Measurements from ENCODE around the gene CARD19. TPM values are rescaled to one million over a fixed set of nuclear protein-coding genes. Genes with fewer than 3 reads are reported as not detected.
"Not testable (repeated sequence)": the region's sequence is repeated elsewhere in the genome, so short reads cannot be mapped to it uniquely, and the experiment has no call there.

The CARD19 gene
- total RNA-seq, 1 donor from 2014 or later, result 95.7 TPM

DNA sequence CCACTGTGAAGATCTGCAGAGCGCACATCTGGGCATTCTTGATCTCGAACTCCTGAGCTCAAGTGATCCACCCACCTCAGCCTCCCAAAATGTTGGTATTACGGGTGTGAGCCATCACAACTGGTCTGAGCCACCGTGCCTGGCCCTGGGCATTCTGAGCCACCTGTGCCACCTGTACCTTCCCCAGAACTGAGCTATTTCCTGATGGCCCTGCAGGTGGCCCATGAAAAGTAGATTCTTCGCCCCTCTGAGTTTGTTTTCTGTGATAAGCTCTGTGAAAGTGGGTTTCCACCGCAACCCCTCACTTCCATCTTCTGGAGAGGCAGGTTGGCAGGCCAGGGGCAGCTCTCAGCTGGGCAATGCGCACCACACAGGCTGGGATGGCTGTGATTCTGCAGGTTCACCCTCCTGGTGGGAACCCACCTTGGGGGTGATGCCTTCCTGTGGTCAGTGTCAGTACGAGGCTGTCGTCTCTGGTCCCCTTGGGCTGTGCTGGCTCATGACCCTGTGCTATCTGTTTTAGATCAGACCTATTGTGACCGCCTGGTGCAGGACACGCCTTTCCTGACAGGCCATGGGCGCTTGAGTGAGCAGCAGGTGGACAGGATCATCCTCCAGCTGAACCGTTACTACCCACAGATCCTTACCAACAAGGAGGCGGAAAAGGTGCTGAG is 11.3 kb downstream of the CARD19 start:
- DNase-seq (ENCODE audit: low read depth, low spot score), result no peak

DNA sequence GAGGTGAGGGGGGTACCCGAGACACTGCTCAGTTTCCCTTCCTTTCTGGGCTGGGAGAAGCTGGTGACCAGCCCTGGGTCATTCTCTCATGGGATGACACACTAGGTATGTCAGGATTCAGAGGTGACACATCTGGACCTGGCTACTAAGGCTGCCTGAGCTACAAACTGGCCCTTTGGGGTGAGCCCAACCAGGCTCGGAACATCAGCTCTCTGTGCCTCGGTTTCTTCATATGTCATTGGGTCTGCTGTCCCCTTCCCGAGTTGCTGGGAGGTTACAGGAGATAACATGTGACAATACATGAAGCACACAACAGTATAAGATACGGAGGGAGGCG is 11.8 kb downstream of the CARD19 start:
- no peak for DNase-seq (ENCODE audit: low read depth, low spot score)

DNA sequence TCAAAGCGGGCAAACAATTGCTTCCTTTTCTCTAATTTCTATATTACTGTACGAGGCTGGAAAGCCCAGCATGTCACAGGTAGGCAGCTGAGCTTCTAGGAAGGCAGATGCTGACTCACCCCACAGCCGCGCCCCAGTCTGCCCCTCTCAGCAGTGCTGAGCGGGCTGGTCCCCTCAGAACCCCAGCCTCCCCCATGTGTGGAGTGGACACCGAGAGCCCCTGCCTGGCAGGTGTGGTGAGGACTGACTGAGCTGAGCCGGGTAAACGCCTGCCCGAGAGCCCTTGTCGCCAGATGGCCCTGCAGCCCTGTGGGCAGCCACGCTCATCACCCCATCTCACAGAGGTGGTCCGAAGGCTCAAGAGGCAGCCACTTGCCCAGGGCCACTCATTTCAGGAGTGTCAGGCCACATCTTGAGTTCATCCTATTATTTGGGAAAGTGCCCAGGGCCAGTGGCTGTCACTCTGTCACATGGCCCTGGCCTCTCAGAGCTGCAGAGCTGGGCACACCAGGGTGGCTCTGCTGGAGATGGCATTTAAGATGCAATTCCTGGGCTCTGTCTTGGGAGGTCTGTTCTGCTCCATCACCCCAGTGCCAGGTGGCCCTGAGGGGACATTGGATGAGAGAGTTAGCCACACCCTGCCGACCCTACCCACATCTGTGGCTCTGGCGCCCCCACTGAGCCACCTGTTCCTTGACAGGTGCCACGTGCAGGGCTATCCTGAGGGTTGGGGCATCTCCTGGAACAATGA is 12.4 kb downstream of the CARD19 start:
- no peak for DNase-seq (ENCODE audit: low read depth, low spot score)

DNA sequence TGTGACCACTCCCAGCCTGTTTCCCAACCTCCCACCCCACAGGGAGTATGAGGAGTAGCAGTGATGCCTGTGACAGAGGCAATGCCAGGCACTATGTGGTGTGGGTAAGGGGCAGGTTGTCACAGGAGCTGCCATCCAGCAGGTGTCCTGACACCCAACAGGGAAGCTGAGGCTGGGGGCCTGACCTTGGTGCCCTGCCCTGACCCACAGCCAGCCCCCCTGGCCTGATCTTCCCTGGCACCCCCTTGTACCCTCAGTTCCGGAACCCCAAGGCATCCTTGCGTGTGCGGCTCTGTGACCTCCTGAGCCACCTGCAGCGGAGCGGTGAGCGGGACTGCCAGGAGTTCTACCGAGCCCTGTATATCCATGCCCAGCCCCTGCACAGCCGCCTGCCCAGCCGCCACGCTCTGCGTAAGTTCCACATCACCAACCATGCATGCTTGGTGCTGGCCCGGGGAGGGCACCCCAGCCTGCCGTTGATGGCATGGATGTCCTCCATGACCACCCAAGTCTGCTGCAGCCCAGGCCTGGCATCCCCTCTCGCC is 14.4 kb downstream of the CARD19 start:
- DNase-seq (ENCODE audit: low read depth, low spot score), result no peak

DNA sequence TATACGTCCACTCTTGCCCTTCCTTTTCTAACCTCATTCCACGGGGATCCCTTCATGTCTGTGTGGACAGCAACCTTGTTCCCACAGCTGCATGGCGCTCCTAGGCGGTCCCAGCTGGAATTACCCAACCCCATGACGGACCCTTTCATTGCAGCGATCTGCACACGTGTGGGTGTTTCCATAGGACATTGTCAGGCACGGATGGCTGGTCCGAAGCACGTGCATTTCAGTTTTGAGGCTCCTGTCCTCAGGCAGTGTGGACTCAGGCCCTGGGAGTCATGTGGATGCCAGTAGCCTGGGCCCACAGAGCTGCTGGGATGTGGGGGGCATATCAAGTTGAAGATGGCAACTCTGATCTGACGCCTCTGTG is 15.0 kb downstream of the CARD19 start:
- no peak for DNase-seq (ENCODE audit: low read depth, low spot score)

DNA sequence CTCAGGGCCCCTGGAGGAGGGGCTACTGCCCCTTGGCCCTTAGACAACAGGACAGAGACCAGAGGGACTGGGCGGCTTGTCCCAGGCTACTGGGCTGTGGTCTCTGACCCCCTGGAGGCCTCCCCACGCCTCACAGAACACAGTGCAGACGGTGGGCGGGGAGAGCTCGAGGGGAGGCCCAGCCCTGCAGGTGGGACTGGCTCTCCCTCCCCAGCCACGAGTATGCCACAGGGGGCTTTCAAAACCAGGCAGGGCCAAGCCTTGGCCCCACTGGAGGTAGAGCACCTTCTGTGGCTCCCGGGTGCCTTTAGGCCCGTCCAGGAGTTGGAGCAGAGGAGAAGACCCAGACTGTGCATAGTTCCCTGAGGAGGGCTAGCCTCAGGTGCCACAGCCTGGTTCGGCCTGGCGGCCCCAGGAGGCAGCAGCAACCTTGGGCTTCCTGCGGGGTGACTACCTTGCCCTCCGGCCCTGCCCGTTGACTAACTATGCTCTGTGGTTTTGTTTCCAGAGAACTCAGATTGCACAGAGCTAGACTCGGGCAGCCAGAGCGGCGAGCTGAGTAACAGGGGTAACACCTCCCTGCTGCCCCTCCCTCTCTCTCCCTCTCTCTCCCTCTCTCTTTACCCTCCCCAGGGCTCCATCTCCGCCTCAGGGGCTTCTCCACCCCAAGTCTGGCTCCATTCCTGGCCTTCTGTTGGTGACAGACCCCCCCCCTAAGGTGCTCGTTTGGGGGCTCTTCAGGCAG is 15.5 kb downstream of the CARD19 start:
- DNase-seq (ENCODE audit: low read depth, low spot score), result no peak

DNA sequence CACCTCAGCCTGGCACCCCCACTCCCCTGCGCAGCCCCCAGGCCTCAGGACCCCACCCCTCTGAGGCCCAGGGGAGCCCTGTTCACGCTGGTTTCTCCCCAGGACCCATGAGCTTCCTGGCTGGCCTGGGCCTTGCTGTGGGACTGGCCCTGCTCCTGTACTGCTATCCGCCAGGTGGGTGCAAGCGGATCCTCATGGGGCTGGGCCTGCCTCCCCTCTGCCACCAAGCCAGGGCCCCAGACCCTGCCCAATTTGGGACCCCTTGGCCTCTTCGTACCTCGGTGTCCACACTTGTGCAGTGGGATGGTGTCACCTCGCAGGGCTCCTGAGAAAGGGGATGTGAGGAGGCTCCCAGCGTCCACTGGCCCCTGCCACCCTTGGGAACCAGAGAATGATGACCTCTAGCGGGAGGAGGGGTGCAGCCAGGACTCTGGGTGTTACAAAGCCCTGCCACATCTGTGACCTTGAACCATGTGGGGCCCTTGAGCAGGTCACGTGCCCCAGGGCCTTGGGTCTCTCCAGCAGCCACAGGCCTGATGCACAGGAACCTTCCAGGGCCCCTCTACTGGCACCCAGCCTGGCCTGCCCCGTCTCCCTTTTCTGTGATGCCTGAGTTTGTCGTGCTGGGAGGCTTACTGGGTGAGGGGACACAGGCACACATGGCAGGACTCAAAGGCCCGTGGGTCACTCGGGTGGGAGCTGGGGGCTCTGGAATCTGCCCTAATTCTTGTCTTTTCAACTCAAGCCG is 16.3 kb downstream of the CARD19 start:
- no peak for DNase-seq (ENCODE audit: low read depth, low spot score)

DNA sequence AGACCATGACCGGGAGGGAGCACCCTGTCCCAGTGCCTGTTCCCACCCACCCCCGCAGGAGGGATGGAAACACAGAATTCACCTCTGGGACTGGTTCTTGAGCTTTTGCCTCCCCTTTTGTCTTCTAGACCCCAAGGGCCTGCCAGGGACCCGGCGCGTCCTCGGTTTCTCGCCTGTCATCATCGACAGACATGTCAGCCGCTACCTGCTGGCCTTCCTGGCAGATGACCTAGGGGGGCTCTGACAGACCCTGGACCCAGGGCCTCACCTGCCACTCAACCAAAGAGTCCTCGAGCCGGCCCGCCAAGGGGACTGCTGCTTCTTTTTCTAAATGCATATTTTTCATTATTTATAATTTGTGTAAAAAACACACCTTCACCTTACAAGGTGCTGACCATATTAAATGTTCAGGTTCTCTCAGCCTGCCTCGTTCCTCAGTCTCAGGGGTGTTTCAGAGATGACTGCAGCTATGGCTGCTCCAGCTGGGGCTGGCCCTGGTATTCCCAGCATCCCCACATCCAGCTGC is 16.9 kb downstream of the CARD19 start:
- no peak for DNase-seq (ENCODE audit: low read depth, low spot score)

DNA sequence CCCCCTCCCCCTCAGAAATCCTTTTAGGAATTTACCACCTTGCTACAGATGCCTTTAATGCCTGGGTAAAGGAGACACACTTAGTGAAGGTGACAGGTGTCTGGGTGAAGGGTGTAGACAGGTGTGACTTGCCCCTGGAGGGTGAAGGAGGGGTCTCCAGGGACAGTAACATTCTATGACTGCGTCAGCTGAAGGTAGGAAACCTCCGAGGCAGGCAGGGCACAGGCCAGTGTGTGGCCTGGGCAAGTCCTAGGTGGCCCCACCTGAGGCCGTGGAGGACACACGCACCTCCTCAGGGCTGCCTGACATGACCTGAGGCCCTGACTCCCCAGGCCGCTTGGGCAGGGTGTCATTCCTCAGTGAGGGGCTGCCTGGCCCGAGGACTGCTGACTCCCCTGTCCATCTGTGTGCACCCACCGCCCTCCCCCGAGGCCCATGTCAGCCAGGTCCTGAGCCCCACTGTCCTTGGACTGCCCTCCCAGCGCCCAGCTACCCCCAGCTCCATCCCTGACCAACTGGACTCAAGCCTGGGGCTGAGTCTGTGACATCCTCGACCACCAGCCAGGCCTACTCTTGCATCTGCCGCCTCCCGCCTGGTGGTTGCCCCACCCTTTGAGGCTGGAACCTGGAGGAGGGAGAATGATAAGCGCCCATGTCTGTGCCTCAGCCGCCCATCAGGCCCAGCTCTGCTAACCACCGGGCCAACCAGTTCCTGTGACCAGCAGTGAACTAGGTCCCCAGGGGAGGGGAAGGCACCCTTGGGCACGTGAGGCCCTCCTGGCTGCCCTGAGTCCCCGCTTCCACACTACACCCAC is 18.4 kb downstream of the CARD19 start:
- DNase-seq (ENCODE audit: low read depth, low spot score), result no peak

DNA sequence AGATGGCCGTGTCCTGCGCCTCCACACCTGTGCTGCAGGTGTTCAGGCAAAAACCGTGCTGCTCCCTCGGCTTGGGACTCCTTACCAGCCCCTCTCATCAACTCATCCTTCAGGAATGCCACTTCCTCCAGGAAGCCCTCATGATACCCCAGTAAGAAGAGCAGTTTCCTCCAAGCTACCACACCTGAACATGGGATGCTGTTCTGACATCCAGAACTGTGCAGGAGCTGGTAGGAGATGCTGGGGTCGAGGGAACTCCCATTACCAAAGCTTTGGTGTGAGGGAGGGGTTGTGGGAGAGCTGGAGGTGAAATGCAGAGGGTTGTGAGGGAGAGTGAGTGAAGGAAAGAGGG is 18.9 kb downstream of the CARD19 start:
- no peak for DNase-seq (ENCODE audit: low read depth, low spot score)

DNA sequence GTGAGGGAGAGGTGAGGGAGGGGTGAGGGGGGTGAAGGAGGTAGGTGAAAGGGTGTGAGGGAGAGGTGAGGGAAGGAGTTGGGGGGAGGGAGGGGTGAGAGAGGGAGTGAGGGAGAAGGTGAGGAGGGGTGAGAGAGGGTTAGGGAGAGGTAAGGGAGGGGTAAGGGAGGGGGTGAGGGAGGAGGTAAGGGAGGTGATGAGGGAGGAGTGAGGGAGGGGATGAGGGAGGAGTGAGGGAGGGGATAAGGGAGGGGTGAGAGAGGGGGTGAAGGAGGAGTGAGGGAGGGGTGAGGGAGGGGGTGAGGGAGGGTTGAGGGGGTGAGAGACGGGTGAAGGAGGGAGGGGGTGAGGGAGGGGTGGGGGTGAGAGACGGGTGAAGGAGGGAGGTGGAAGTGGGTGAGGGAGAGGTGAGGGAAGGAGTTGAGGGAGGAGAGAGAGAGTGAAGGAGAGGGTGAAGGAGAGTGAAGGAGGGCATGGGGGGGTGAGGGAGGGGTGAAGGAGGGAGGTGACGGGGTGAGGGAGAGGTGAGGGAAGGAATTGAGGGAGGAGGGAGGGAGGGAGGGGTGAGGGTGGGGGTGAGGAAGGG is 19.6 kb downstream of the CARD19 start:
- DNase-seq (ENCODE audit: low read depth, low spot score), result no peak

GRCh38 chr9:93116072-93116961 is 20.3 kb downstream of the CARD19 start:
- DNase-seq (ENCODE audit: low read depth, low spot score), result no peak

GRCh38 chr9:93117521-93117920 is 21.5 kb downstream of the CARD19 start:
- DNase-seq (ENCODE audit: low read depth, low spot score), result not testable (repeated sequence)

DNA sequence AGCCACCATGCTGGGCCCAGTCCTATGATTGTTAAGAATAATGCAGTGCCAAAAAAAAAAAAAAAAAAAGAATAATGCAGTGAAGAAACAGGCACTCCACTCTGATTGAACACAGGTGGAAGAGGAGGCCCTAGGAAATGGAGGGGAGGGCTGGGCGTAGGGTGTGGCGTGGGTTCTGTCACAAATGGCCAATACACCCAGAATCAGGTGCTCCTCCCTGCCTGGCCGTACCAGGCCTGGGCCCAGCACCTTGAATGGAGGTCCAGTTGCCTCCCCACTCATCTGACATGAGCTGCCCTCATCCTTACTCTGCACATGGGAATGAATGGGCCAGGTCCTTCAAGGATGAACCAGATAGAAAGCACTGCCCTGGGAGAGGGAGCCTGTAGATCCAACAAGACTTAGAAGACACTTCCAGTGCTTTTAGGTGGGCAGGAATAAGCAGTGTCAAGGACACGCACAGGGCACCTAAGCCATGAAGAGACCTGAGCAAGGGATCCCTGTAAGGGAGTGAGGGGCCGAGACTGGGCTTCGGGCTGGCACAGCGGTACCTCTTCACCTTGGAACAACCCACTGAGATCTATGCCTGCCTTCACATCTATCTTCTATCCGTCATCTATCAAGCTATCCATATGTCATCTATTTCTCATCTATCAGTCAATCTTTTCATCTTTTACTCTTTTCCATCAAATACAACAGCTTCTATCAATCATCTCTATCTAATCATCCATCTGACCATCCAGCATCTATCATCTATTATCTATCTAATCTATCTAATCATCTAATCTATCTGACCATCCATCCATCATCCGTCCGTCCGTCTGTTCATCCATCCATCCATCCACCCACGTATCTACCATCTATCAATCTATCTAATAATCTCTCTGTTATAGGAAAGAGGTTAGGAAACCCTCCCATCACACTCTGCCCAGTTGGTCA is 22.2 kb downstream of the CARD19 start:
- DNase-seq (ENCODE audit: low read depth, low spot score), result no peak

- no peak for DNase-seq (ENCODE audit: low read depth, low spot score)
Measured at GRCh38 chr9:93118863-93119702, 23.1 kb downstream of the CARD19 start.

GRCh38 chr9:93119703-93119952 is 23.6 kb downstream of the CARD19 start:
- DNase-seq (ENCODE audit: low read depth, low spot score), result no peak
